AG09309 (cell line): ENCODE data around the gene FOXO6.

Experiments
- DNase-seq: peaks from one replicate; pipeline ENCODE4 v3.0.0-alpha.2; 2010; ENCODE audit warnings: low read depth
- H3K4me3 ChIP-seq: 2 replicates; pipeline ENCODE4 v1.5.1; 2011; ENCODE audit warnings: mild to moderate bottlenecking, low read depth, low read length, moderate library complexity; ENCODE audit not compliant: control insufficient read depth
- CTCF ChIP-seq: IDR thresholded peaks from 2 replicates; pipeline ENCODE4 v1.5.1; 2011; ENCODE audit warnings: mild to moderate bottlenecking, low read depth, low read length, inconsistent platforms; ENCODE audit not compliant: insufficient read depth, control insufficient read depth; ENCODE audit errors: missing control alignments

Gene FOXO6

GRCh38 chr1:41340655-41341364 lies 20.4 kb upstream of the FOXO6 start:
- no peak for DNase-seq
- no peak overlapping the region for H3K4me3 ChIP-seq
- no peak for TF ChIP-seq CTCF

GRCh38 chr1:41341365-41341683 lies 19.9 kb upstream of the FOXO6 start:
- no peak for DNase-seq
- H3K4me3 ChIP-seq: no peak overlapping the region
- TF ChIP-seq CTCF: no peak

- TF ChIP-seq CTCF: no peak
- no peak for DNase-seq
- H3K4me3 ChIP-seq: no peak overlapping the region
Observed at GRCh38 chr1:41341772-41342562, 19.3 kb upstream of the FOXO6 start.

DNA sequence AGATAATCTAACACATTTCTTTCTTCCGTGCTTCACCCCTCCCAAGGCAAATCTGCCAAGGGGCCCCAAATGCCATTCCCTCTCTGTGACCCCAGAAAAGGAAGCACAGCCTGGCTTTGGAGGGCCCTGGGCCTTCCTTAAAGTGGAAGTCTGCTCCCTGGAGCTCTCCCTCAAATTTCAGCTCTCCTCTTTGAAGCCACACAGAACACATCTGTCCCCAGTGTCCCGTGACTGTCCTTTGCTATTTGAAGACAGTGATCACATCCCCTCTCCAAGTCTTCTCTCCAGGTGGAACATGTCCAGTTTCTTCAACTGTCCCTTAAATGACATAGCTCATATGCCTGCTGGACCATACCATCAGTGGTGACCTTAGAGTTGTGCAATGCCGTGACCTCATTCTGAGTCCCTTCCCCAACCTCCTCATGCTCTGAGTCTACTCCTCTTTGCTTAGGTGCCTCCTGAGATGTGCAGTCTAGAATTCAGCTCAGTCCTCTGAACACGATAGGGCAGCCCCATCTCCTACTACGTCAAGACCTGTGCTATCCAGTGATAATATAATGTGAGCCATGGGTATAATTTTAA lies 18.4 kb upstream of the FOXO6 start:
- DNase-seq: no peak
- TF ChIP-seq CTCF: no peak
- no peak overlapping the region for H3K4me3 ChIP-seq

DNA sequence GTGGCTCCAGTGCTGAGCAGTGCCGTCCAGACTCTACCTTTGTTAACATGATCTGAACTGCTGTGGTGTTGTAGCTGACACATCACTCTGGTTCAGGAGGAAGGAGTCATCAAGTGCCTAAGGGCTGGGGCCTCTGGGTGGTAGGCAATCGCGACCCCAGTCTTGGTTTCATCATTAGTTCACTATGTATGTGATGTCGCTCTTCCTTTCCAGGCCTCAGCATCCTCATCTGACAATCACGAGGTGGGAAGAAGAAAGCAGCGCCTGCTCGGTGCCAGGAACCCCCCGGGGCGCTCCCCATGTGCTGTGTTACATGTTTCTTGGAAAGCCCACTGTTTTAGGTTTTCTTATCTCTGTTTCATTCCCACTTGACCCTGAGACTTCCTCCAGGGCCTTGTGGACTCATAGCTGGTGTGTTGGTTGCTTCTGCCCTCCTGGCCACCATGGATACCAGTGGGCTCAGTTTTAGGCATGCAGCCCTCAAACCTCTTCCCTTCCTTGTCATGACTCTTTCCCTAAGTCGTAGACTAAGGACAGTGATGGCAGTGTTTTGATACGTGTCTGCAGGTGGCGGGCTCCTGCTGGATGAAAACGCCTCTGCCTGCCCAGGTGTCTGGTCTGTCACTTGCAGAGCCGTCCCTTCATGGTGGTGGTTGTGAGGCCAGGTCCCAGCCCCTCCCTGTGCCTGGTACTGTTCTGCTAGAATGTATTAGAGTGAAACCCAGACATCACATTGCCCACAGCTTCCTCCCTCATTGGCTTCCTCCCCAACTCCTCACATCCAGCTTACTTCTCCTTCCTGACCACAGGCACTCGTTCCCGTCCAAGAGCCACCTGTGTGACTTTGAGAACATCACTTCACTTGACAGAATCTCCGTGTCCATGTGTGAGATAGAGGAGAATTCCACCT lies 17.2 kb upstream of the FOXO6 start:
- no peak for TF ChIP-seq CTCF
- no peak overlapping the region for H3K4me3 ChIP-seq
- no peak for DNase-seq

- DNase-seq: no peak
- no peak overlapping the region for H3K4me3 ChIP-seq
- TF ChIP-seq CTCF: no peak
Observed at GRCh38 chr1:41344708-41345159, 16.5 kb upstream of the FOXO6 start.
